Stimulated activated naive CD8-positive, alpha-beta T cell treated with anti-CD3 and anti-CD28 coated beads, Interleukin-15, Interleukin-2, amounts not matched to agents 100 U/mL and 50 U/mL, for 24 hours (primary cell): Measurements from ENCODE around the gene TNFAIP8.
"Not testable (repeated sequence)": the region's sequence is repeated elsewhere in the genome, so short reads cannot be mapped to it uniquely, and the experiment has no call there.

Source experiments
- ATAC-seq: fragments of 150-1000 bp; cut with Tn5 transposase; one replicate; pipeline ENCODE4 v1.10.0; 2021
- DNase-seq: peaks from one replicate; pipeline ENCODE4 v3.0.0; 2021

The TNFAIP8 gene

DNA sequence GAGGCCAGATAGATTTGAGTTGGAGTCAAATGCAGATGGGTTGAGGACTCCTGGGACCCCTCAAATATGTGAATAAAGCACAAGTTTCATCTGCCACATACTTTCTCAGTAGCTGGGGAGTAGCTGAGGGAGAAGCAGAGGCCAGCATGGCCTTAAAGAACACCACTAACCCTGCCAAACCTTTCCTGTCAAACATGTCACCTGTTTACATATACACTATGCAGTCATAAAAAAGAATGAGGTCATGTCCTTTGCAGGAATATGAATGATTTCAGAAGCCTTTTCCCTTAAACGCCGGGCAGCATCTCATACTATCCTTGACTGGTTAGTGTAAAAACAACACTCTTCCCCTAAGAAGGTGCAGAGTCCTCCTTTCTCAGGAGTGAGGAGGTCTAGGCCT lies 71.2 kb downstream of the TNFAIP8 start:
- no peak for ATAC-seq
- DNase-seq, result no peak

- not testable (repeated sequence) for DNase-seq, ATAC-seq
Observed at GRCh38 chr5:119427596-119427995, 71.8 kb downstream of the TNFAIP8 start.

- not testable (repeated sequence) for ATAC-seq, DNase-seq
Observed at GRCh38 chr5:119428166-119428565, 72.3 kb downstream of the TNFAIP8 start.

DNA sequence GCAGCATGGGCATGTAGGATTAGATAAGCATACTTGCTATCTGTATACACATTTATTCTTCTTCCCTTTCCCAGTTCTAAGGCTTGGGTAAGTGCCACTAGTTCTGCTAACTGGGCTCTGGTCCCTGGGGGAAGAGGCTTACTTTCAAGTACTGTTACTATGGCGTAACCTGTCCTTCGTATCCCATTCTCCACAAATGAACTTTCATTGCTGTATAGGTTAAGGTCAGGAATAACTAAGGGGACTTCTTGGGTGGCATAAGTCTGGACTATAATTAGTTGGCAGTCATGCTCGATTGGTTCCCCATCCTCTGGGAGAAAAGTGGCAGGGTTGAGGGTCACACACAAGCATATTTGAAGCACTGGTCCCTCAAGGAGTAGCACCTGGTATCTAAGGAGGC lies 72.8 kb downstream of the TNFAIP8 start:
- not testable (repeated sequence) for DNase-seq, ATAC-seq

DNA sequence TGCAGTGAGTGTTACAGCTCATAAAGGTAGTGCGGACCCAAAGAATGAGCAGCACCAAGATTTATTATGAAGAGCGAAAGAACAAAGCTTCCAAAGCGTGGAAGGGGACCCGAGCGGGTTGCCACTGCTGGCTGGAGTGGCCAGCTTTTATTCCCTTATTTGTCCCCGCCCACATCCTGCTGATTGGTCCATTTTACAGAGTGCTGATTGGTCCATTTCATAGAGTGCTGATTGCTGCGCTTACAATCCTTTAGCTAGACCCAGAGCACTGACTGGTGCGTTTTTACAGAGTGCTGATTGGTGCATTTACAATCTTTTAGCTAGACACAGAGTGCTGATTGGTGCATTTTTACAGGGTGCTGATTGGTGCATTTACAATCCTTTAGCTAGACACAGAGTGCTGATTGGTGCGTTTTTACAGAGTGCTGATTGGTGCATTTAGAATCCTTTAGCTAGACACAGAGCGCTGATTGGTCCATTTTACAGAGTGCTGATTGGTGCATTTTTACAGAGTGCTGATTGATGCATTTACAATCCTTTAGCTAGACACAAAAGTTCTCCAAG lies 76.9 kb downstream of the TNFAIP8 start:
- DNase-seq, ATAC-seq: not testable (repeated sequence)

DNA sequence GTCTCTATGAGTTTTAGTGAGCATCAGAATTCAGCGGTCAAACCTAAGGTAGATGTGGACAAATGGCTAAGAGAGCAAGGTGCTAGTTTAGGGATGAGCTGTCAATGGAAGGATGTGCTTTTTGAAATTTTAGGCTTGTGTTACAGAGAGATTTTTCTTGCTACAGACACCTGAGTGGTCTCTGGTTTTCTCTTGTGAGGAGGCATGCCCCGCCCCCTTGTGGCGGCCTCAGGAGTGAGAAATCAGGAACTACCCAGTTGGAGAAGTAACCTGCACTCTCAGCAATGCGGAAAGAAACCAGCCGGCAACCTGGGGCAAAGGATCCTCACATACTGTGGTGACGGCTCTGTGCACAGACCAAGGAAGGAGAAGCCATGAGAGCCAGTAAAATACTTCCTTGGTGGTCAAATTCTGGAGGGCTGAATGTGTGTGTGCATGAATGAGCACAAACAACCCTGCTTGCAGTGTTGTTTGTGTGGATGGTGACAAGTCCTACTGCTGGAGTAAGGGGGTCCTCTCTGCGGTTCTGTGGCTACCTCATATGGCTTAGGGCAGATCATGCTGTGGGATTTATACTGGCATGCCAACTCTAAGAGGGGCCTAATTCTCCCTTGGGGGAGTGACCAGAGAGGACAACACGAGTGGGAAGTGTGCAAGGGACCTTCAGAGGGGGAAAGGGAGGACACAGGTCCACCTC lies 79.8 kb downstream of the TNFAIP8 start:
- ATAC-seq (peak; percentile 76), DNase-seq (peak; percentile 81)

DNA sequence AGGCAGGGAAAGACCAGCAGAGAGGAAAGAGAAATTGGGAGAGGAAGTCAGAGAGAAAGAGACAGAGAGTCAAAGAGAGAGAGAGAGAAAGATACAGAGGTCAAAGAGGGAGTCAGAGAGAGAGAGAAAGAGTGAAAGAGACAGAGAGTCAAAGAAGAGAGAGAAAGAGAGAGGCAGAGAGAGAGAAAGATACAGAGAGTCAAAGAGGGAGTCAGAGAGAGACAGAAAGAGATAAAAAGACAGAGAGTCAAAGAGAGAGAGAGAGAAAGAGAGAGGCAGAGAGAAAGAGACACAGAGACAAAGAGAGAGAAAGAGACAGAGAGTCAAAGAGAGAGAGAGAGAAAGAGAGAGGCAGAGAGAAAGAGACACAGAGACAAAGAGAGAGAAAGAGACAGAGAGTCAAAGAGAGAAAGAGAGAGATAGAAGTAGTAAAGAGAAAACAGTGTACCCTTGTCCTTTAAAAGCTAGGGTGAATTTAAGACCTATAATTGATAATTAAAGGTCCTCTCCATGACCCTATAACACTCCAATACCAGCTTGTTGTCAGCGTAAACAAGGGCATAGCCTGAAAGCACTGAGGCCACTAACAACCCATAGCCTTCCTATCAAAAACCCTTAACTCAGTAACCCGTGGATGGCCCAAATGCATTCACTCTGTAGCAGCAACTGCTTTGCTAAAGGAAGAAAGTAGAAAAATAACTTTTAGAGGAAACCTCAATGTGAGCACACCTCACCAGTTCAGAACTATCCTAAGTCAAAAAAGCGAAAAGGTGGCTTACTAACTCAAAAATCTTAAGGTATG lies 82.2 kb downstream of the TNFAIP8 start:
- ATAC-seq, DNase-seq: not testable (repeated sequence)

DNA sequence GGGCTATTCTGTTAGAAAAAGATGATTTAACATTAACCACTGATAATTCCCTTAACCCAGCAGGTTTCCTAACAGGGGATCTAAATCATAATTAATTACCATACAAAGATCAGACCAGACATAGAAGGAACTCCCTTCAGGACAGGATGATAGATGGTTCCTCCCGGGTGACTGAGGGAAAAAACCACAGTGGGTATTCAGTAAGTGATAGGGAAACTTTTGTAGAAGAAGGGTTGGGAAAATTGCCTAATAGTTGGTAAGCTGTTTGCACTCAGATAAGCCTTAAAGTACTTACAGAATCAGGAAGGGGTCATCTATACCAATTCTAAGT lies 82.7 kb downstream of the TNFAIP8 start:
- DNase-seq, ATAC-seq: not testable (repeated sequence)

- DNase-seq (peak; percentile 17), ATAC-seq (peak; percentile 40)
Observed at GRCh38 chr5:119439140-119439631, 83.4 kb downstream of the TNFAIP8 start.

GRCh38 chr5:119439632-119440031 lies 83.8 kb downstream of the TNFAIP8 start:
- not testable (repeated sequence) for DNase-seq, ATAC-seq

- ATAC-seq, DNase-seq: not testable (repeated sequence)
Observed at GRCh38 chr5:119444643-119445042, 88.8 kb downstream of the TNFAIP8 start.

DNA sequence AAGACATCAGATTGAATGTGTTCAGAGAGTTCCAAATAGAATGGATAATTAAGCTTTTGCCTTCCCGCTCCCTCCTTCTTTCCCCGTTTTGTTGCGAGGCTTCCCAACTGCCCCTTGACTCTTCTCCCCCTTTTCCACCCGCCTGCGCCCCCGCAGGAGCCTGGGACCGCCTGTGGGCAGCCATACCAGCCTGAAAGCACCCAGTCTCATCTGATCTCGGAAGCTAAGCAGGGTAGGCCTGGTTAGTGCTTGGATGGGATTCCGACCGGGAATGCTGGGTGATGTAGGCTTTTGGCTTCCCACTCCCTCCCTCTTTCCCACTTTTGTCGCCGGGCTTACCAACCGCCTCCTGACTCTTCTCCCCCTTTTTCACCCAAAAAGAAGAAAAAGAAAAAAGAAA lies 89.7 kb downstream of the TNFAIP8 start:
- no peak for DNase-seq
- ATAC-seq, result no peak
